ENCODE measurements around the gene XPNPEP3.

Gene XPNPEP3

DNA sequence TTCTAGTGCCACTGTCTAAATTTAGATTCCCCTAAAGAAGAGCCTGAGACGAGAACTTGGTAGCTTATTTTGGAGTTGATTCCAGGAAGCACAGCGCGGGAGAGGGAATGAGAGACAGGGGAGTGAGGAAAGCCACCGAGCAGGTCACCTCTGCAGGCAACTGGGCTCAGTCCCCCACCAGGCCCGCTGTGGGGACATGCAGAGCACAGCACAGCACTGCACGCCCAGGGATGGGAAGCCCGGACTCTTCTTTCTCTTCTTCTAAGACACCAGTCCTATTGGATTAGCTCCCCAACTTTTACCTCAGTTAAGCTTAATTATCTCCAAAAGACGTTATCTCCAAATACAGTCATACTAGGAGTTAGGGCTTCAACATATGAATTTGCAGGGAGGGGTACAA, 122.9 kb downstream of the XPNPEP3 start (continued):
- TF ChIP-seq ZNF837 (tag by site-specific recombination; IDR thresholded peaks at IDR 0.05), result no peak
- TF ChIP-seq ZNF423 (tag by site-specific recombination; IDR thresholded peaks at IDR 0.05), result no peak
- no peak for TF ChIP-seq ZSCAN16 (tag by site-specific recombination; IDR thresholded peaks at IDR 0.05)
- TF ChIP-seq, protein P1, sequence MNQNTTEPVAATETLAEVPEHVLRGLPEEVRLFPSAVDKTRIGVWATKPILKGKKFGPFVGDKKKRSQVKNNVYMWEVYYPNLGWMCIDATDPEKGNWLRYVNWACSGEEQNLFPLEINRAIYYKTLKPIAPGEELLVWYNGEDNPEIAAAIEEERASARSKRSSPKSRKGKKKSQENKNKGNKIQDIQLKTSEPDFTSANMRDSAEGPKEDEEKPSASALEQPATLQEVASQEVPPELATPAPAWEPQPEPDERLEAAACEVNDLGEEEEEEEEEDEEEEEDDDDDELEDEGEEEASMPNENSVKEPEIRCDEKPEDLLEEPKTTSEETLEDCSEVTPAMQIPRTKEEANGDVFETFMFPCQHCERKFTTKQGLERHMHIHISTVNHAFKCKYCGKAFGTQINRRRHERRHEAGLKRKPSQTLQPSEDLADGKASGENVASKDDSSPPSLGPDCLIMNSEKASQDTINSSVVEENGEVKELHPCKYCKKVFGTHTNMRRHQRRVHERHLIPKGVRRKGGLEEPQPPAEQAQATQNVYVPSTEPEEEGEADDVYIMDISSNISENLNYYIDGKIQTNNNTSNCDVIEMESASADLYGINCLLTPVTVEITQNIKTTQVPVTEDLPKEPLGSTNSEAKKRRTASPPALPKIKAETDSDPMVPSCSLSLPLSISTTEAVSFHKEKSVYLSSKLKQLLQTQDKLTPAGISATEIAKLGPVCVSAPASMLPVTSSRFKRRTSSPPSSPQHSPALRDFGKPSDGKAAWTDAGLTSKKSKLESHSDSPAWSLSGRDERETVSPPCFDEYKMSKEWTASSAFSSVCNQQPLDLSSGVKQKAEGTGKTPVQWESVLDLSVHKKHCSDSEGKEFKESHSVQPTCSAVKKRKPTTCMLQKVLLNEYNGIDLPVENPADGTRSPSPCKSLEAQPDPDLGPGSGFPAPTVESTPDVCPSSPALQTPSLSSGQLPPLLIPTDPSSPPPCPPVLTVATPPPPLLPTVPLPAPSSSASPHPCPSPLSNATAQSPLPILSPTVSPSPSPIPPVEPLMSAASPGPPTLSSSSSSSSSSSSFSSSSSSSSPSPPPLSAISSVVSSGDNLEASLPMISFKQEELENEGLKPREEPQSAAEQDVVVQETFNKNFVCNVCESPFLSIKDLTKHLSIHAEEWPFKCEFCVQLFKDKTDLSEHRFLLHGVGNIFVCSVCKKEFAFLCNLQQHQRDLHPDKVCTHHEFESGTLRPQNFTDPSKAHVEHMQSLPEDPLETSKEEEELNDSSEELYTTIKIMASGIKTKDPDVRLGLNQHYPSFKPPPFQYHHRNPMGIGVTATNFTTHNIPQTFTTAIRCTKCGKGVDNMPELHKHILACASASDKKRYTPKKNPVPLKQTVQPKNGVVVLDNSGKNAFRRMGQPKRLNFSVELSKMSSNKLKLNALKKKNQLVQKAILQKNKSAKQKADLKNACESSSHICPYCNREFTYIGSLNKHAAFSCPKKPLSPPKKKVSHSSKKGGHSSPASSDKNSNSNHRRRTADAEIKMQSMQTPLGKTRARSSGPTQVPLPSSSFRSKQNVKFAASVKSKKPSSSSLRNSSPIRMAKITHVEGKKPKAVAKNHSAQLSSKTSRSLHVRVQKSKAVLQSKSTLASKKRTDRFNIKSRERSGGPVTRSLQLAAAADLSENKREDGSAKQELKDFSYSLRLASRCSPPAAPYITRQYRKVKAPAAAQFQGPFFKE (tag by site-specific recombination; IDR thresholded peaks at IDR 0.05; ENCODE audit: borderline replicate concordance), result no peak
- TF ChIP-seq ZNF747 (tag by site-specific recombination; IDR thresholded peaks at IDR 0.05), result no peak
- no peak for TF ChIP-seq ZNF140 (tag by site-specific recombination; IDR thresholded peaks at IDR 0.05)
